Heart left ventricle (tissue), 16 donors: ENCODE measurements around the gene PPAN. TPM values are rescaled to one million over a fixed set of nuclear protein-coding genes. Genes with fewer than 3 reads are reported as not detected.

Source experiments
- ATAC-seq, 4 donors: fragments of 200-7000 bp; cut with Tn5 transposase; one replicate each; pipeline ENCODE4 v1.9.1; 2020 to 2022; ENCODE audit warnings: moderate library complexity in 4 of 4, mild to moderate bottlenecking in 3 of 4, moderate number of reproducible peaks in 1 of 4
- DNase-seq, 5 donors: peaks; one replicate each; pipeline ENCODE4 v3.0.0-alpha.2; 2020
- H3K27ac ChIP-seq, 12 donors: fragments of 200-600 bp; sonication (generic) in 4 of 12; one replicate each; pipeline versions ENCODE4 v1.5.0 to v1.8.0; 2016 to 2022; ENCODE audit warnings: mild to moderate bottlenecking in 2 of 12
- H3K27me3 ChIP-seq, 9 donors: fragments of 200-600 bp; sonication (generic) in 2 of 9; one replicate each; pipeline versions ENCODE4 v1.5.1 to v1.8.0; 2016 to 2022; ENCODE audit warnings: mild to moderate bottlenecking in 3 of 9
- H3K36me3 ChIP-seq, 9 donors: fragments of 200-600 bp; sonication (generic) in 2 of 9; one replicate each; pipeline versions ENCODE4 v1.5.0 to v1.8.0; 2018 to 2022; ENCODE audit warnings: mild to moderate bottlenecking in 2 of 9
- H3K4me1 ChIP-seq, 12 donors: fragments of 200-600 bp; sonication (generic) in 4 of 12; one replicate each; pipeline versions ENCODE4 v1.5.0 to v1.8.0; 2016 to 2022; ENCODE audit warnings: mild to moderate bottlenecking in 3 of 12
- H3K4me3 ChIP-seq, 12 donors: fragments of 200-600 bp; sonication (generic) in 4 of 12; one replicate each; pipeline versions ENCODE4 v1.5.0 to v1.8.0; 2017 to 2022; ENCODE audit warnings: mild to moderate bottlenecking in 9 of 12, moderate library complexity in 4 of 12
- H3K9me3 ChIP-seq, 12 donors: fragments of 200-600 bp; sonication (generic) in 4 of 12; one replicate each; pipeline versions ENCODE4 v1.5.0 to v1.8.0; 2016 to 2022; ENCODE audit warnings: mild to moderate bottlenecking in 1 of 12
- CTCF ChIP-seq, 12 donors: fragments of 200-600 bp; sonication (generic) in 4 of 12; IDR thresholded peaks; one replicate each; pipeline versions ENCODE4 v1.5.0 to v1.8.0; 2018 to 2022; ENCODE audit warnings: antibody characterized with exemption in 12 of 12, mild to moderate bottlenecking in 5 of 12
- POLR2A ChIP-seq, 2 donors: fragments of 450-650 bp; IDR thresholded peaks; one replicate each; pipeline ENCODE4 v1.6.1; 2017; ENCODE audit warnings: antibody characterized with exemption in 2 of 2, mild to moderate bottlenecking in 2 of 2, moderate library complexity in 2 of 2
- WGBS, 4 donors: extraction: QIAGEN DNeasy Blood & Tissue Kit in 2 of 4; methylation state at CpG; one replicate each; pipeline versions ENCODE4 v1.1.5 to v1.1.7; 2013 to 2018; 5-methylcytosine and 5-hydroxymethylcytosine counted together
- intact Hi-C, 10 donors: fragments of 100-400 bp; cut with DNase I; formaldehyde crosslinking; loops; one replicate each; pipeline versions ENCODE4 v1.11.1 to v1.14.2; 2022
- polyA plus RNA-seq, 2 donors: library from polyadenylated mRNA; stranded (reverse); fragments of 200-250 nt; gene quantifications; one replicate each; pipeline ENCODE4 v1.2.3, GENCODE V29; 2013
- total RNA-seq, 9 donors: library from RNA; depleted of rRNA in 2 of 9; stranded (reverse); fragments of >200 nt in 2 of 9; fragmentation: NEBNext Ultra II Directional in 3 of 9; extraction: Animal tissue kit (Norgen Biotek cat#: 25700) in 3 of 9; gene quantifications; one replicate each; pipeline versions ENCODE4 v1.1.0 to v1.2.4, GENCODE V29; 2016 to 2023
- donor health status: ischemic (EF 13 %, LVEDD 7.1; RV severe dilation, severe dysfunction).
- donor health status: healthy with polysubstance abuse.
- donor health status: DM: no; HTN: yes; CAD: no.
- donor health status: DM: no; HTN: no; CAD: no.
- donor health status: ischemic (EF 25% LVEDD 6.9; RV normal size, moderate dysfunction).
- donor health status: ischemic (EF 25% LVEDD 5.7; RV mildly dilated, moderate dysfunction).
- donor health status: healthy.
- donor health status: DM: yes; HTN: yes; CAD: no.
- donor health status: ischemic (EF 35%, LVEDD 5.7; RV mildly dilated, moderate dysfunction).
- donor health status: nonischemic (EF 11% LVEDD 7.7; RV severe dilation, severe dysfunction).
- donor health status: DM: yes; HTN: yes; CAD: no.
- donor health status: PGD.
- donor health status: ischemic (EF 29% LVEDD 5.4; RV normal size, mild dysfunction).
- donor health status: nonischemic (EF 23%, LVEDD 6.1; RV moderate dilation, normal function).

Gene PPAN
- total and polyA plus RNA-seq, 11 donors: 16.3 to 41.4 (median 22.5) TPM

GRCh38 chr19:10155839-10156238 lies 49.7 kb downstream of the PPAN start:
- DNase-seq: no peak
- no peak overlapping the region for H3K27ac ChIP-seq
- H3K4me1 ChIP-seq: no peaks in the 10 kb centered on the region
- no peak overlapping the region for H3K4me3 ChIP-seq
- WGBS, 4 donors: 87 to 94% (median 90%) methylated on average over 4 of the region's 4 CpGs
- H3K9me3 ChIP-seq: no peaks in the 10 kb centered on the region
- intact Hi-C loops: no loop called here
- TF ChIP-seq POLR2A (IDR thresholded peaks at IDR 0.05) (no peak), CTCF (IDR thresholded peaks at IDR 0.05) (no peak)
- peaks cover 3 to 100% (median 98%) of the 10 kb centered on the region in 9 donors for H3K36me3 ChIP-seq
- no peaks in the 10 kb centered on the region for H3K27me3 ChIP-seq
- ATAC-seq: no peak

- ATAC-seq: no peak
- intact Hi-C loops: no loop called here
These were observed 51.9 kb downstream of the PPAN start for GRCh38 chr19:10158071-10158470.

GRCh38 chr19:10158485-10158884 lies 52.3 kb downstream of the PPAN start:
- H3K27me3 ChIP-seq: no peaks in the 10 kb centered on the region
- H3K27ac ChIP-seq: no peak overlapping the region
- WGBS, 4 donors: 92 to 96% (median 95%) methylated on average over 9 to 11 of the region's 11 CpGs
- no peak overlapping the region for H3K4me3 ChIP-seq
- ATAC-seq (no peak), DNase-seq (no peak)
- H3K9me3 ChIP-seq: no peaks in the 10 kb centered on the region
- no peak for TF ChIP-seq CTCF (IDR thresholded peaks at IDR 0.05)
- no peak for TF ChIP-seq POLR2A (IDR thresholded peaks at IDR 0.05)
- no peaks in the 10 kb centered on the region for H3K4me1 ChIP-seq
- intact Hi-C loops: no loop called here
- peaks cover 0 to 100% (median 100%) of the 10 kb centered on the region in 9 donors for H3K36me3 ChIP-seq

More at GRCh38 chr19:10158071-10158470, 51.9 kb downstream of the PPAN start:
- Histone ChIP-seq H3K36me3 (peaks cover 0 to 100% (median 100%) of the 10 kb centered on the region in 9 donors), H3K27ac (no peak overlapping the region), H3K4me1 (no peaks in the 10 kb centered on the region), H3K4me3 (no peak overlapping the region), H3K27me3 (no peaks in the 10 kb centered on the region), H3K9me3 (no peaks in the 10 kb centered on the region)
- TF ChIP-seq POLR2A (IDR thresholded peaks at IDR 0.05): no peak
- DNase-seq: no peak
- 92 to 95% (median 93%) methylated on average over 6 to 8 of the region's 8 CpGs for WGBS, 4 donors

- DNase-seq (no peak), ATAC-seq (no peak)
- peaks cover 0 to 100% (median 97%) of the 10 kb centered on the region in 9 donors for H3K36me3 ChIP-seq
- 94 to 97% (median 96%) methylated on average over 16 of the region's 16 CpGs for WGBS, 4 donors
- TF ChIP-seq CTCF (IDR thresholded peaks at IDR 0.05) (no peak), POLR2A (IDR thresholded peaks at IDR 0.05) (no peak)
- intact Hi-C loops: no loop called here
- H3K9me3 ChIP-seq: no peaks in the 10 kb centered on the region
- no peak overlapping the region for H3K27ac ChIP-seq
- no peaks in the 10 kb centered on the region for H3K27me3 ChIP-seq
- H3K4me3 ChIP-seq: no peak overlapping the region
- no peaks in the 10 kb centered on the region for H3K4me1 ChIP-seq
These were observed 53.4 kb downstream of the PPAN start for GRCh38 chr19:10159610-10160009.

Other genes starting within 250 kb of the PPAN start
- gene OLFM2, start 169.8 kb upstream of the PPAN start, total RNA-seq: 1 to 10 TPM in 7 of 9 donors, under 1 TPM in 2; 0.67 to 4.6 (median 2.4) TPM
- gene OLFM2, start 169.8 kb upstream of the PPAN start, polyA plus RNA-seq: 1 to 10 TPM; 2.2 to 3.0 TPM
- 10 to 100 TPM in 6 of 9 donors, 1 to 10 TPM in 3; 5.0 to 34.1 (median 11.6) TPM for gene COL5A3, start 95.9 kb upstream of the PPAN start, total RNA-seq
- 10 to 100 TPM; 13.6 to 18.7 TPM for gene COL5A3, start 95.9 kb upstream of the PPAN start, polyA plus RNA-seq
- gene RDH8, start 92.9 kb upstream of the PPAN start, total RNA-seq: not detected
- gene RDH8, start 92.9 kb upstream of the PPAN start, polyA plus RNA-seq: not detected
- 10 to 100 TPM in 4 of 9 donors, 1 to 10 TPM in 5; 6.3 to 29.0 (median 8.7) TPM for gene SHFL, start 20.0 kb upstream of the PPAN start, total RNA-seq
- gene SHFL, start 20.0 kb upstream of the PPAN start, polyA plus RNA-seq: 10 to 100 TPM in 1 of 2 donors, 1 to 10 TPM in 1; 7.7 to 13.0 TPM
- gene ANGPTL6, start 3.7 kb upstream of the PPAN start, total RNA-seq: under 1 TPM in 1 of 9 donors, not detected in 8; 0.43 TPM
- under 1 TPM in 1 of 2 donors, not detected in 1; 0.19 TPM for gene ANGPTL6, start 3.7 kb upstream of the PPAN start, polyA plus RNA-seq
- 10 to 100 TPM in 1 of 9 donors, 1 to 10 TPM in 8; 3.1 to 11.7 (median 6.3) TPM for gene P2RY11, start 5.3 kb downstream of the PPAN start, total RNA-seq
- gene P2RY11, start 5.3 kb downstream of the PPAN start, polyA plus RNA-seq: 1 to 10 TPM; 3.6 to 5.2 TPM
- gene EIF3G, start 13.5 kb downstream of the PPAN start, total RNA-seq: 100 to 1,000 TPM; 148 to 302 (median 179) TPM
- gene EIF3G, start 13.5 kb downstream of the PPAN start, polyA plus RNA-seq: 100 to 1,000 TPM; 124 to 233 TPM
- gene DNMT1, start 88.6 kb downstream of the PPAN start, total RNA-seq: 10 to 100 TPM; 16.1 to 61.6 (median 25.8) TPM
- 10 to 100 TPM; 17.3 to 23.5 TPM for gene DNMT1, start 88.6 kb downstream of the PPAN start, polyA plus RNA-seq
- gene S1PR2, start 125.0 kb downstream of the PPAN start, total RNA-seq: 10 to 100 TPM in 1 of 9 donors, 1 to 10 TPM in 8; 1.7 to 14.2 (median 4.4) TPM
- 1 to 10 TPM; 1.0 to 4.3 TPM for gene S1PR2, start 125.0 kb downstream of the PPAN start, polyA plus RNA-seq
- 100 to 1,000 TPM in 2 of 9 donors, 10 to 100 TPM in 7; 53.7 to 110 (median 68.2) TPM for gene MRPL4, start 145.9 kb downstream of the PPAN start, total RNA-seq
- 100 to 1,000 TPM in 1 of 2 donors, 10 to 100 TPM in 1; 37.7 to 123 TPM for gene MRPL4, start 145.9 kb downstream of the PPAN start, polyA plus RNA-seq
- 10 to 100 TPM in 5 of 9 donors, 1 to 10 TPM in 4; 6.0 to 87.6 (median 10.9) TPM for gene ICAM1, start 164.8 kb downstream of the PPAN start, total RNA-seq
- gene ICAM1, start 164.8 kb downstream of the PPAN start, polyA plus RNA-seq: 1 to 10 TPM; 6.1 to 9.7 TPM
- 1 to 10 TPM in 2 of 9 donors, under 1 TPM in 4, not detected in 3; 0.21 to 1.2 (median 0.67) TPM for gene ICAM4, start 180.6 kb downstream of the PPAN start, total RNA-seq
- gene ICAM4, start 180.6 kb downstream of the PPAN start, polyA plus RNA-seq: under 1 TPM; 0.33 to 0.57 TPM
- under 1 TPM in 7 of 9 donors, not detected in 2; 0.19 to 0.98 (median 0.34) TPM for gene ICAM5, start 183.6 kb downstream of the PPAN start, total RNA-seq
- gene ICAM5, start 183.6 kb downstream of the PPAN start, polyA plus RNA-seq: under 1 TPM; 0.11 to 0.35 TPM
- gene ZGLP1, start 203.5 kb downstream of the PPAN start, total RNA-seq: 1 to 10 TPM in 4 of 9 donors, under 1 TPM in 5; 0.16 to 2.2 (median 0.83) TPM
- 1 to 10 TPM; 1.1 TPM for gene ZGLP1, start 203.5 kb downstream of the PPAN start, polyA plus RNA-seq
- gene FDX2, start 209.7 kb downstream of the PPAN start, total RNA-seq: 10 to 100 TPM; 12.8 to 22.0 (median 16.6) TPM
- 10 to 100 TPM; 32.7 to 37.3 TPM for gene FDX2, start 209.7 kb downstream of the PPAN start, polyA plus RNA-seq
- gene RAVER1, start 227.2 kb downstream of the PPAN start, total RNA-seq: 10 to 100 TPM; 11.5 to 22.5 (median 14.0) TPM
- 10 to 100 TPM in 1 of 2 donors, 1 to 10 TPM in 1; 5.9 to 17.2 TPM for gene RAVER1, start 227.2 kb downstream of the PPAN start, polyA plus RNA-seq
- gene ICAM3, start 233.3 kb downstream of the PPAN start, total RNA-seq: 10 to 100 TPM in 8 of 9 donors, 1 to 10 TPM in 1; 5.6 to 24.9 (median 18.3) TPM
- gene ICAM3, start 233.3 kb downstream of the PPAN start, polyA plus RNA-seq: 10 to 100 TPM in 1 of 2 donors, 1 to 10 TPM in 1; 8.6 to 15.5 TPM